Measurements from ENCODE around the gene WDR4. TPM values are rescaled to one million over a fixed set of nuclear protein-coding genes. Genes with fewer than 3 reads are reported as not detected.
A peak's percentile ranks its signal among the peaks of the same experiment; 100 is the strongest.

The WDR4 gene
- total and polyA plus RNA-seq, 10 of the 15 experiments (the other 5 are each of a cell fraction or from before 2014, with no cell fraction given) = 2.1 to 45.3 (median 18.7) TPM

DNA sequence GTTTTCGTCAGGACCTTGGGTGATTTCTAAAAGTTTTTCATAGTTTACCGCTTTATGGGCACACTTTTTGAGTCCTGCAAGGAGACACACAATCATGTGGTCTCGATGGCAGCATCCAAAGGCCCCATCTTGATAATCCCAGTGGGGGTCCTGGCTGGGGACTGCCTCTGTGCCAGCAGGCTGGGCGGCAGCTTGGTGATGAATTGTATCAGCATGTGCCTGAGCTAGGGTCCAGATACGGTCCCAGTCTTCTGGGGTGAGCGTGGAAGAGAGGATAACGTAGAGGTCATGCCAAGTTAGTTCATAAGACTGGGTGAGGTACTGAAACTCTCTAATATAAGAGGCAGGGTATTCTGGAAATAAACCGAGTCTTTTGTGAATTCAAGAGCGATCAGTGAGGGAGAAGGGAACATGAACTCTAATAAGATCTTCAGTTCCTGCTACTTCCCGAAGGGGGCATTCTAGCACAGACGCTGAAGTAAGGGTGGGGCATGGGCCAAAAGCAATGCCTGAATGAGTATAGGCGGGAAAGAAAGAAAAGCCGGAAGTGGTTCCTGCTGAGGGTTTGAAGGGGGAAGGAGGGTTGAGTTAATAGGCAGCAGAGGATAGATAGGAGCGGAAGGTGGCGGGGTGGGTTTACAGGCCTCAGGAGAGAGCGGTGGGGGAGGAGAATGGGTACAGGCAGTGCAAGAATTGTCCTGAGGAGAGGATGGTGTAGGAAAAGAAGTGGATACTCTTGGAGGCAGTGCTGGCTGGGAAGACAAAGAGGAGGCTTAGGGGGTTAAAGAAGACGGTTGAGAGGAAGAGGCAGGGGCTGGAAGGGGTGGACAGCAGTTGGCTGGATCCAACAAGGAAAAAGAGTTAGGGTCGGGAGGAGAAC is 44.5 kb upstream of the WDR4 start (continued):
- peak; percentile 52 for TF ChIP-seq RELB (IDR thresholded peaks at IDR 0.05; ENCODE audit: low read depth)
- TF ChIP-seq ZSCAN29 (IDR thresholded peaks at IDR 0.05) = no peak
- TF ChIP-seq RUNX3 (IDR thresholded peaks at IDR 0.05; ENCODE audit: low read length) = peak; percentile 80
- TF ChIP-seq, protein P1, sequence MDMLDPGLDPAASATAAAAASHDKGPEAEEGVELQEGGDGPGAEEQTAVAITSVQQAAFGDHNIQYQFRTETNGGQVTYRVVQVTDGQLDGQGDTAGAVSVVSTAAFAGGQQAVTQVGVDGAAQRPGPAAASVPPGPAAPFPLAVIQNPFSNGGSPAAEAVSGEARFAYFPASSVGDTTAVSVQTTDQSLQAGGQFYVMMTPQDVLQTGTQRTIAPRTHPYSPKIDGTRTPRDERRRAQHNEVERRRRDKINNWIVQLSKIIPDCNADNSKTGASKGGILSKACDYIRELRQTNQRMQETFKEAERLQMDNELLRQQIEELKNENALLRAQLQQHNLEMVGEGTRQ (IDR thresholded peaks at IDR 0.05; ENCODE audit: borderline replicate concordance, low read depth, low read length) = no peak
- no peak for TF ChIP-seq HCFC1 (IDR thresholded peaks at IDR 0.05; ENCODE audit: low read length)
- TF ChIP-seq, protein P2, sequence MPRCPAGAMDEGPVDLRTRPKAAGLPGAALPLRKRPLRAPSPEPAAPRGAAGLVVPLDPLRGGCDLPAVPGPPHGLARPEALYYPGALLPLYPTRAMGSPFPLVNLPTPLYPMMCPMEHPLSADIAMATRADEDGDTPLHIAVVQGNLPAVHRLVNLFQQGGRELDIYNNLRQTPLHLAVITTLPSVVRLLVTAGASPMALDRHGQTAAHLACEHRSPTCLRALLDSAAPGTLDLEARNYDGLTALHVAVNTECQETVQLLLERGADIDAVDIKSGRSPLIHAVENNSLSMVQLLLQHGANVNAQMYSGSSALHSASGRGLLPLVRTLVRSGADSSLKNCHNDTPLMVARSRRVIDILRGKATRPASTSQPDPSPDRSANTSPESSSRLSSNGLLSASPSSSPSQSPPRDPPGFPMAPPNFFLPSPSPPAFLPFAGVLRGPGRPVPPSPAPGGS (IDR thresholded peaks at IDR 0.05; ENCODE audit: borderline replicate concordance, insufficient read depth, low read depth, low read length, poor library complexity, severe bottlenecking) = peak; percentile 17
- no peak for TF ChIP-seq PAX8 (IDR thresholded peaks at IDR 0.05)
- TF ChIP-seq, protein P3, sequence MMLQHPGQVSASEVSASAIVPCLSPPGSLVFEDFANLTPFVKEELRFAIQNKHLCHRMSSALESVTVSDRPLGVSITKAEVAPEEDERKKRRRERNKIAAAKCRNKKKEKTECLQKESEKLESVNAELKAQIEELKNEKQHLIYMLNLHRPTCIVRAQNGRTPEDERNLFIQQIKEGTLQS (IDR thresholded peaks at IDR 0.05; ENCODE audit: borderline replicate concordance, extremely low read depth, low read depth, low read length) = no peak
